Measurements from ENCODE around the gene COPE.
"Not testable (repeated sequence)": the region's sequence is repeated elsewhere in the genome, so short reads cannot be mapped to it uniquely, and the experiment has no call there.

DNA sequence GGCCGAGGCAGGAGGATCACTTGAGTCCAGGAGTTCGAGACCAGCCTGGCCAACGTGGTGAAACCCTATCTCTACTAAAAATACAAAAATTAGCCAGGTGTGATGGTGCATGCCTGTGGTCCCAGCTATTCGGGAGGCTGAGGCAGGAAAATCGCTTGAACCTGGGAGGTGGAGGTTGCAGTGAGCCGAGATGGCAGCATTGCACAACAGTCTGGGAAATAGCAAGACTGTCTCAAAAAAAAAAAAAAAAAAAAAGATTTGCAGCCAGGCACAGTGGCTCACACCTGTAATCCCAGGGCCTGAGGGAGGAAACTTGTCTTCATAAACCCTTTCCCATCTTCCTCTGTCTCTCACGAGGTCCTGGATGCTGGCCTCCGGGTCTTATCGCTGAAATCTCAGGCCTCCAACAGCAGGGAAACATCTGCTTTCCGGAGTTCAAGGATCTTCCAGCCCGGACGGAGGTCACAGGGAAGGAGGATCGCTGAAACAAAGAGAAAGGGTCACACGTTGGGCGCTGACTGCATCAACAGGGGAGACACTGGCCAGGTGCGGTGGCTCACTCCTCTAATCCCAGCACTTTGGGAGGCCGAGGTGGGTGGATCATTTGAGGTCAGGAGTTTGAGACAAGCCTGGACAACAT, 33.3 kb upstream of the COPE start:
- TF ChIP-seq, protein P1, sequence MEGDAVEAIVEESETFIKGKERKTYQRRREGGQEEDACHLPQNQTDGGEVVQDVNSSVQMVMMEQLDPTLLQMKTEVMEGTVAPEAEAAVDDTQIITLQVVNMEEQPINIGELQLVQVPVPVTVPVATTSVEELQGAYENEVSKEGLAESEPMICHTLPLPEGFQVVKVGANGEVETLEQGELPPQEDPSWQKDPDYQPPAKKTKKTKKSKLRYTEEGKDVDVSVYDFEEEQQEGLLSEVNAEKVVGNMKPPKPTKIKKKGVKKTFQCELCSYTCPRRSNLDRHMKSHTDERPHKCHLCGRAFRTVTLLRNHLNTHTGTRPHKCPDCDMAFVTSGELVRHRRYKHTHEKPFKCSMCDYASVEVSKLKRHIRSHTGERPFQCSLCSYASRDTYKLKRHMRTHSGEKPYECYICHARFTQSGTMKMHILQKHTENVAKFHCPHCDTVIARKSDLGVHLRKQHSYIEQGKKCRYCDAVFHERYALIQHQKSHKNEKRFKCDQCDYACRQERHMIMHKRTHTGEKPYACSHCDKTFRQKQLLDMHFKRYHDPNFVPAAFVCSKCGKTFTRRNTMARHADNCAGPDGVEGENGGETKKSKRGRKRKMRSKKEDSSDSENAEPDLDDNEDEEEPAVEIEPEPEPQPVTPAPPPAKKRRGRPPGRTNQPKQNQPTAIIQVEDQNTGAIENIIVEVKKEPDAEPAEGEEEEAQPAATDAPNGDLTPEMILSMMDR (IDR thresholded peaks at IDR 0.05), result not testable (repeated sequence)
- TF ChIP-seq POLR2A (IDR thresholded peaks at IDR 0.05), result not testable (repeated sequence)
